NCI-H345 treated with DMSO at 0.1 percent for 48 hours (cell line): ENCODE measurements around the gene NES.

Source experiments
- DNase-seq: peaks from one replicate; lab custom pipeline; 2025; ENCODE audit not compliant: unreplicated experiment; lab: John Stamatoyannopoulos, UW

NES gene

GRCh38 chr1:156705321-156705917 is 28.2 kb upstream of the NES start, which contains the start of gene CRABP2:
Gene CRABP2, minus strand, starts transcription at chr1:156705583. Its CDS starts 137 bp downstream, at chr1:156705446.
- no peak for DNase-seq

GRCh38 chr1:156704930-156705320 is 27.7 kb upstream of the NES start:
- DNase-seq = no peak

- DNase-seq = no peak
Observed at GRCh38 chr1:156704166-156704711, 27.0 kb upstream of the NES start.

GRCh38 chr1:156703741-156704140 is 26.5 kb upstream of the NES start:
- no peak for DNase-seq

GRCh38 chr1:156703336-156703735 is 26.1 kb upstream of the NES start:
- DNase-seq = no peak

GRCh38 chr1:156700736-156701531 is 23.7 kb upstream of the NES start:
- no peak for DNase-seq

- DNase-seq = no peak
Observed at GRCh38 chr1:156698995-156699394, 21.8 kb upstream of the NES start.

GRCh38 chr1:156697481-156697880 is 20.3 kb upstream of the NES start:
- no peak for DNase-seq

- no peak for DNase-seq
Observed at GRCh38 chr1:156696755-156697154, 19.5 kb upstream of the NES start.

- no peak for DNase-seq
Observed at GRCh38 chr1:156694690-156694962, 17.4 kb upstream of the NES start.

- no peak for DNase-seq
Observed at GRCh38 chr1:156693848-156694689, 16.9 kb upstream of the NES start.

GRCh38 chr1:156692925-156693847 is 16.0 kb upstream of the NES start:
- peak; percentile 77 for DNase-seq

- no peak for DNase-seq
Observed at GRCh38 chr1:156692441-156692924, 15.3 kb upstream of the NES start.

- DNase-seq = no peak
Observed at GRCh38 chr1:156691665-156692440, 14.6 kb upstream of the NES start.

GRCh38 chr1:156691191-156691590 is 14.0 kb upstream of the NES start:
- DNase-seq = no peak

- no peak for DNase-seq
Observed at GRCh38 chr1:156690675-156691036, 13.4 kb upstream of the NES start.

GRCh38 chr1:156689953-156690674 is 12.9 kb upstream of the NES start:
- no peak for DNase-seq

- peak; percentile 79 for DNase-seq
Observed at GRCh38 chr1:156689035-156689952, 12.1 kb upstream of the NES start.
